Measurements from ENCODE around the gene FMNL2.

Gene FMNL2

GRCh38 chr2:152420363-152420762 is 85.4 kb downstream of the FMNL2 start:
- no peak overlapping the region for H3K27ac ChIP-seq (ENCODE audit: low read length)
- no peaks in the 10 kb centered on the region for H3K27me3 ChIP-seq (ENCODE audit: control insufficient read depth, insufficient read depth, low read length)
- H3K9me3 ChIP-seq (ENCODE audit: control insufficient read depth, low read depth, low read length): no peaks in the 10 kb centered on the region
- H3K36me3 ChIP-seq (ENCODE audit: control insufficient read depth, low read depth, low read length): no peaks in the 10 kb centered on the region
- no peak overlapping the region for H3K9ac ChIP-seq (ENCODE audit: low read length)
- no peak overlapping the region for H3K4me3 ChIP-seq (ENCODE audit: low read length)
- peaks cover 21% of the 10 kb centered on the region for H3K4me1 ChIP-seq (ENCODE audit: control insufficient read depth, low read depth, low read length)

- no peaks in the 10 kb centered on the region for H3K27me3 ChIP-seq (ENCODE audit: control insufficient read depth, insufficient read depth, low read length)
- no peak overlapping the region for H3K4me3 ChIP-seq (ENCODE audit: low read length)
- H3K27ac ChIP-seq (ENCODE audit: low read length): no peak overlapping the region
- no peaks in the 10 kb centered on the region for H3K9me3 ChIP-seq (ENCODE audit: control insufficient read depth, low read depth, low read length)
- no peak overlapping the region for H3K9ac ChIP-seq (ENCODE audit: low read length)
- peaks cover 21% of the 10 kb centered on the region for H3K4me1 ChIP-seq (ENCODE audit: control insufficient read depth, low read depth, low read length)
- no peaks in the 10 kb centered on the region for H3K36me3 ChIP-seq (ENCODE audit: control insufficient read depth, low read depth, low read length)
These were observed 86.0 kb downstream of the FMNL2 start for GRCh38 chr2:152420936-152421335.

- Histone ChIP-seq H3K27ac (ENCODE audit: low read length) (no peak overlapping the region), H3K9me3 (ENCODE audit: control insufficient read depth, low read depth, low read length) (no peaks in the 10 kb centered on the region), H3K36me3 (ENCODE audit: control insufficient read depth, low read depth, low read length) (no peaks in the 10 kb centered on the region), H3K27me3 (ENCODE audit: control insufficient read depth, insufficient read depth, low read length) (no peaks in the 10 kb centered on the region), H3K9ac (ENCODE audit: low read length) (no peak overlapping the region), H3K4me3 (ENCODE audit: low read length) (no peak overlapping the region), H3K4me1 (ENCODE audit: control insufficient read depth, low read depth, low read length) (peaks cover 21% of the 10 kb centered on the region)
These were observed 86.8 kb downstream of the FMNL2 start for GRCh38 chr2:152421521-152422370.

- H3K9ac ChIP-seq (ENCODE audit: low read length): no peak overlapping the region
- H3K9me3 ChIP-seq (ENCODE audit: control insufficient read depth, low read depth, low read length): no peaks in the 10 kb centered on the region
- H3K27me3 ChIP-seq (ENCODE audit: control insufficient read depth, insufficient read depth, low read length): no peaks in the 10 kb centered on the region
- peak overlapping the region; percentile 0 for H3K4me3 ChIP-seq (ENCODE audit: low read length)
- no peak overlapping the region for H3K27ac ChIP-seq (ENCODE audit: low read length)
- no peaks in the 10 kb centered on the region for H3K36me3 ChIP-seq (ENCODE audit: control insufficient read depth, low read depth, low read length)
- peaks cover 24% of the 10 kb centered on the region for H3K4me1 ChIP-seq (ENCODE audit: control insufficient read depth, low read depth, low read length)
These were observed 88.7 kb downstream of the FMNL2 start for GRCh38 chr2:152423684-152424083.

GRCh38 chr2:152425765-152426727 is 91.1 kb downstream of the FMNL2 start:
- H3K4me1 ChIP-seq (ENCODE audit: control insufficient read depth, low read depth, low read length): peaks cover 31% of the 10 kb centered on the region
- H3K4me3 ChIP-seq (ENCODE audit: low read length): no peak overlapping the region
- no peak overlapping the region for H3K27ac ChIP-seq (ENCODE audit: low read length)
- H3K27me3 ChIP-seq (ENCODE audit: control insufficient read depth, insufficient read depth, low read length): no peaks in the 10 kb centered on the region
- no peaks in the 10 kb centered on the region for H3K9me3 ChIP-seq (ENCODE audit: control insufficient read depth, low read depth, low read length)
- no peak overlapping the region for H3K9ac ChIP-seq (ENCODE audit: low read length)
- no peaks in the 10 kb centered on the region for H3K36me3 ChIP-seq (ENCODE audit: control insufficient read depth, low read depth, low read length)

- Histone ChIP-seq H3K9me3 (ENCODE audit: control insufficient read depth, low read depth, low read length) (no peaks in the 10 kb centered on the region), H3K36me3 (ENCODE audit: control insufficient read depth, low read depth, low read length) (no peaks in the 10 kb centered on the region), H3K4me1 (ENCODE audit: control insufficient read depth, low read depth, low read length) (peaks cover 27% of the 10 kb centered on the region), H3K9ac (ENCODE audit: low read length) (no peak overlapping the region), H3K27ac (ENCODE audit: low read length) (no peak overlapping the region), H3K27me3 (ENCODE audit: control insufficient read depth, insufficient read depth, low read length) (no peaks in the 10 kb centered on the region), H3K4me3 (ENCODE audit: low read length) (no peak overlapping the region)
These were observed 91.8 kb downstream of the FMNL2 start for GRCh38 chr2:152426801-152427200.

GRCh38 chr2:152427902-152428301 is 92.9 kb downstream of the FMNL2 start:
- H3K4me3 ChIP-seq (ENCODE audit: low read length): no peak overlapping the region
- no peak overlapping the region for H3K9ac ChIP-seq (ENCODE audit: low read length)
- H3K9me3 ChIP-seq (ENCODE audit: control insufficient read depth, low read depth, low read length): no peaks in the 10 kb centered on the region
- peaks cover 38% of the 10 kb centered on the region for H3K4me1 ChIP-seq (ENCODE audit: control insufficient read depth, low read depth, low read length)
- H3K36me3 ChIP-seq (ENCODE audit: control insufficient read depth, low read depth, low read length): no peaks in the 10 kb centered on the region
- H3K27ac ChIP-seq (ENCODE audit: low read length): no peak overlapping the region
- no peaks in the 10 kb centered on the region for H3K27me3 ChIP-seq (ENCODE audit: control insufficient read depth, insufficient read depth, low read length)

GRCh38 chr2:152428800-152429582 is 94.0 kb downstream of the FMNL2 start:
- Histone ChIP-seq H3K27me3 (ENCODE audit: control insufficient read depth, insufficient read depth, low read length) (no peaks in the 10 kb centered on the region), H3K9me3 (ENCODE audit: control insufficient read depth, low read depth, low read length) (no peaks in the 10 kb centered on the region), H3K4me1 (ENCODE audit: control insufficient read depth, low read depth, low read length) (peaks cover 39% of the 10 kb centered on the region), H3K9ac (ENCODE audit: low read length) (no peak overlapping the region), H3K36me3 (ENCODE audit: control insufficient read depth, low read depth, low read length) (no peaks in the 10 kb centered on the region), H3K4me3 (ENCODE audit: low read length) (no peak overlapping the region), H3K27ac (ENCODE audit: low read length) (no peak overlapping the region)

- Histone ChIP-seq H3K27ac (ENCODE audit: low read length) (no peak overlapping the region), H3K9me3 (ENCODE audit: control insufficient read depth, low read depth, low read length) (no peaks in the 10 kb centered on the region), H3K9ac (ENCODE audit: low read length) (no peak overlapping the region), H3K27me3 (ENCODE audit: control insufficient read depth, insufficient read depth, low read length) (no peaks in the 10 kb centered on the region), H3K4me3 (ENCODE audit: low read length) (no peak overlapping the region), H3K4me1 (ENCODE audit: control insufficient read depth, low read depth, low read length) (peaks cover 52% of the 10 kb centered on the region), H3K36me3 (ENCODE audit: control insufficient read depth, low read depth, low read length) (no peaks in the 10 kb centered on the region)
These were observed 95.9 kb downstream of the FMNL2 start for GRCh38 chr2:152430876-152431275.

- H3K4me1 ChIP-seq (ENCODE audit: control insufficient read depth, low read depth, low read length): peaks cover 55% of the 10 kb centered on the region
- H3K27ac ChIP-seq (ENCODE audit: low read length): no peak overlapping the region
- H3K9ac ChIP-seq (ENCODE audit: low read length): no peak overlapping the region
These were observed 96.6 kb downstream of the FMNL2 start for GRCh38 chr2:152431370-152432098.

More at GRCh38 chr2:152431370-152432098, 96.6 kb downstream of the FMNL2 start:
- Histone ChIP-seq H3K4me3 (ENCODE audit: low read length) (no peak overlapping the region), H3K36me3 (ENCODE audit: control insufficient read depth, low read depth, low read length) (no peaks in the 10 kb centered on the region), H3K27me3 (ENCODE audit: control insufficient read depth, insufficient read depth, low read length) (no peaks in the 10 kb centered on the region), H3K9me3 (ENCODE audit: control insufficient read depth, low read depth, low read length) (no peaks in the 10 kb centered on the region)

Data from iPS-18a (cell line).